ENCODE data around the gene RASSF3. TPM values are rescaled to one million over a fixed set of nuclear protein-coding genes. Genes with fewer than 3 reads are reported as not detected.

Gene RASSF3
- total RNA-seq, 2 experiments from 2014 or later: 81.3 to 83.7 TPM

- H3K27ac Mint-ChIP-seq: peak overlapping the region; percentile 17
- H3K4me3 Mint-ChIP-seq: no peak overlapping the region
- DNase-seq: no peak
- ChIA-PET POLR2A (interaction anchor here (1.0 to 2.6 kb wide), 2 partner anchors 11 to 81 kb away, joined by 3 to 8 read pairs; partner anchors contain the start of gene RASSF3), CTCF (interaction anchor here (0.6 to 5.3 kb wide), 6 partner anchors 13 to 1678 kb away, joined by 3 to 20 read pairs (median 4); no protein-coding TSS in a partner anchor)
- H3K27me3 Mint-ChIP-seq: no peaks in the 10 kb centered on the region
- H3K36me3 Mint-ChIP-seq (ENCODE audit: low read depth): peaks cover 68% of the 10 kb centered on the region
- peaks cover 67% of the 10 kb centered on the region for H3K4me1 Mint-ChIP-seq
- no peaks in the 10 kb centered on the region for H3K9me3 Mint-ChIP-seq
These were observed 81.7 kb downstream of the RASSF3 start for GRCh38 chr12:64691795-64692583.

GRCh38 chr12:64694130-64695040 is 84.1 kb downstream of the RASSF3 start:
- ChIA-PET CTCF (interaction anchor here (0.7 to 5.6 kb wide), 8 partner anchors 13 to 145 kb away, joined by 3 to 118 read pairs (median 4); no protein-coding TSS in a partner anchor), POLR2A (interaction anchor here (1.0 to 3.3 kb wide), 8 partner anchors 9 to 124 kb away, joined by 3 to 13 read pairs (median 5); no protein-coding TSS in a partner anchor)
- H3K27ac Mint-ChIP-seq: peak overlapping the region; percentile 27
- H3K36me3 Mint-ChIP-seq (ENCODE audit: low read depth): peaks cover 54% of the 10 kb centered on the region
- H3K4me1 Mint-ChIP-seq: peaks cover 57% of the 10 kb centered on the region
- no peaks in the 10 kb centered on the region for H3K9me3 Mint-ChIP-seq
- H3K4me3 Mint-ChIP-seq: no peak overlapping the region
- H3K27me3 Mint-ChIP-seq: no peaks in the 10 kb centered on the region
- no peak for DNase-seq

- no peak overlapping the region for H3K4me3 Mint-ChIP-seq
- no peaks in the 10 kb centered on the region for H3K27me3 Mint-ChIP-seq
- POLR2A ChIA-PET: interaction anchor here (0.8 to 3.3 kb wide), 8 partner anchors 11 to 96 kb away, joined by 3 to 13 read pairs (median 6); no protein-coding TSS in a partner anchor
- no peak for DNase-seq
- H3K9me3 Mint-ChIP-seq: no peaks in the 10 kb centered on the region
- H3K27ac Mint-ChIP-seq: peak overlapping the region; percentile 40
- peaks cover 61% of the 10 kb centered on the region for H3K36me3 Mint-ChIP-seq (ENCODE audit: low read depth)
- H3K4me1 Mint-ChIP-seq: peaks cover 64% of the 10 kb centered on the region
- CTCF ChIA-PET: interaction anchor here (1.0 to 5.6 kb wide), 8 partner anchors 14 to 146 kb away, joined by 3 to 118 read pairs (median 8); no protein-coding TSS in a partner anchor
These were observed 85.3 kb downstream of the RASSF3 start for GRCh38 chr12:64695550-64695949.

GRCh38 chr12:64696080-64696741 is 85.9 kb downstream of the RASSF3 start:
- Mint-ChIP-seq H3K27ac (peak overlapping the region; percentile 7), H3K4me1 (peaks cover 69% of the 10 kb centered on the region), H3K9me3 (no peaks in the 10 kb centered on the region), H3K27me3 (no peaks in the 10 kb centered on the region), H3K4me3 (no peak overlapping the region), H3K36me3 (ENCODE audit: low read depth) (peaks cover 67% of the 10 kb centered on the region)
- CTCF ChIA-PET: interaction anchor here (0.6 to 5.6 kb wide), 13 partner anchors 10 to 224 kb away, joined by 3 to 118 read pairs (median 7); no protein-coding TSS in a partner anchor
- POLR2A ChIA-PET: interaction anchor here (0.8 to 3.3 kb wide), 7 partner anchors 11 to 148 kb away, joined by 3 to 13 read pairs (median 5); no protein-coding TSS in a partner anchor
- DNase-seq: no peak

- ChIA-PET POLR2A (interaction anchor here (1.2 to 2.0 kb wide), 2 partner anchors 16 to 20 kb away, joined by 5 to 7 read pairs; no protein-coding TSS in a partner anchor), CTCF (interaction anchor here (1.0 to 5.6 kb wide), 2 partner anchors 15 to 150 kb away, joined by 4 to 118 read pairs; no protein-coding TSS in a partner anchor)
- no peak for DNase-seq
- Mint-ChIP-seq H3K4me1 (peaks cover 53% of the 10 kb centered on the region), H3K27ac (no peak overlapping the region), H3K27me3 (no peaks in the 10 kb centered on the region), H3K4me3 (no peak overlapping the region), H3K36me3 (ENCODE audit: low read depth) (peaks cover 47% of the 10 kb centered on the region), H3K9me3 (no peaks in the 10 kb centered on the region)
These were observed 89.3 kb downstream of the RASSF3 start for GRCh38 chr12:64699504-64700115.

- Mint-ChIP-seq H3K27ac (peak overlapping the region; percentile 69), H3K9me3 (no peaks in the 10 kb centered on the region), H3K4me1 (peaks cover 47% of the 10 kb centered on the region), H3K4me3 (no peak overlapping the region), H3K36me3 (ENCODE audit: low read depth) (peaks cover 40% of the 10 kb centered on the region), H3K27me3 (no peaks in the 10 kb centered on the region)
- DNase-seq: no peak
- CTCF ChIA-PET: interaction anchor here (0.6 to 1.5 kb wide), 4 partner anchors 10 to 151 kb away, joined by 3 to 16 read pairs (median 4); no protein-coding TSS in a partner anchor
- POLR2A ChIA-PET: interaction anchor here (0.6 to 2.0 kb wide), 7 partner anchors 15 to 141 kb away, joined by 3 to 7 read pairs (median 3); no protein-coding TSS in a partner anchor
These were observed 90.2 kb downstream of the RASSF3 start for GRCh38 chr12:64700532-64700931.

GRCh38 chr12:64701283-64701682 is 91.0 kb downstream of the RASSF3 start:
- ChIA-PET CTCF (interaction anchor here (0.6 to 1.5 kb wide), 5 partner anchors 11 to 151 kb away, joined by 3 to 16 read pairs (median 4); no protein-coding TSS in a partner anchor), POLR2A (interaction anchor here (0.6 to 2.0 kb wide), 4 partner anchors 15 to 92 kb away, joined by 3 to 7 read pairs (median 4); no protein-coding TSS in a partner anchor)
- H3K4me3 Mint-ChIP-seq: no peak overlapping the region
- no peak for DNase-seq
- peaks cover 39% of the 10 kb centered on the region for H3K4me1 Mint-ChIP-seq
- no peaks in the 10 kb centered on the region for H3K27me3 Mint-ChIP-seq
- no peaks in the 10 kb centered on the region for H3K9me3 Mint-ChIP-seq
- peaks cover 37% of the 10 kb centered on the region for H3K36me3 Mint-ChIP-seq (ENCODE audit: low read depth)
- H3K27ac Mint-ChIP-seq: peak overlapping the region; percentile 69

GRCh38 chr12:64706306-64706705 is 96.0 kb downstream of the RASSF3 start:
- Mint-ChIP-seq H3K36me3 (ENCODE audit: low read depth) (peaks cover 13% of the 10 kb centered on the region), H3K4me3 (no peak overlapping the region), H3K9me3 (no peaks in the 10 kb centered on the region), H3K27ac (no peak overlapping the region), H3K4me1 (peaks cover 6% of the 10 kb centered on the region), H3K27me3 (no peaks in the 10 kb centered on the region)
- ChIA-PET CTCF (interaction anchor here (0.7 to 3.2 kb wide), 4 partner anchors 8 to 157 kb away, joined by 3 to 10 read pairs (median 4); no protein-coding TSS in a partner anchor), POLR2A (interaction anchor here (1.0 to 1.4 kb wide), 3 partner anchors 9 to 247 kb away, joined by 3 to 4 read pairs (median 3); no protein-coding TSS in a partner anchor)
- no peak for DNase-seq

GRCh38 chr12:64706857-64707256 is 96.6 kb downstream of the RASSF3 start:
- Mint-ChIP-seq H3K4me1 (peaks cover 3% of the 10 kb centered on the region), H3K27me3 (no peaks in the 10 kb centered on the region), H3K27ac (no peak overlapping the region), H3K9me3 (no peaks in the 10 kb centered on the region), H3K36me3 (ENCODE audit: low read depth) (peaks cover 14% of the 10 kb centered on the region), H3K4me3 (no peak overlapping the region)
- no peak for DNase-seq
- ChIA-PET POLR2A (interaction anchor here (1.0 to 1.4 kb wide), 3 partner anchors 9 to 248 kb away, joined by 3 to 4 read pairs (median 3); no protein-coding TSS in a partner anchor), CTCF (interaction anchor here (0.8 to 3.2 kb wide), 3 partner anchors 9 to 157 kb away, joined by 3 to 10 read pairs (median 5); no protein-coding TSS in a partner anchor)

- POLR2A ChIA-PET: interaction anchor here (1.0 to 1.4 kb wide), 4 partner anchors 9 to 248 kb away, joined by 3 to 4 read pairs (median 3); no protein-coding TSS in a partner anchor
- no peaks in the 10 kb centered on the region for H3K9me3 Mint-ChIP-seq
- H3K27ac Mint-ChIP-seq: no peak overlapping the region
- no peak overlapping the region for H3K4me3 Mint-ChIP-seq
- CTCF ChIA-PET: interaction anchor here (1.6 to 3.2 kb wide), 2 partner anchors 9 to 158 kb away, joined by 5 to 10 read pairs; no protein-coding TSS in a partner anchor
- no peaks in the 10 kb centered on the region for H3K27me3 Mint-ChIP-seq
- no peak for DNase-seq
- peaks cover 12% of the 10 kb centered on the region for H3K36me3 Mint-ChIP-seq (ENCODE audit: low read depth)
- no peaks in the 10 kb centered on the region for H3K4me1 Mint-ChIP-seq
These were observed 97.1 kb downstream of the RASSF3 start for GRCh38 chr12:64707362-64707761.

- Mint-ChIP-seq H3K4me1 (peaks cover 2% of the 10 kb centered on the region), H3K9me3 (no peaks in the 10 kb centered on the region), H3K36me3 (ENCODE audit: low read depth) (peaks cover 16% of the 10 kb centered on the region), H3K4me3 (no peak overlapping the region), H3K27me3 (no peaks in the 10 kb centered on the region), H3K27ac (no peak overlapping the region)
- ChIA-PET CTCF (interaction anchor here (1.2 to 3.2 kb wide), 2 partner anchors 10 to 159 kb away, joined by 4 to 10 read pairs; no protein-coding TSS in a partner anchor), POLR2A (interaction anchor here (1.2 kb wide), 1 partner anchor 10 kb away, joined by 3 read pairs; no protein-coding TSS in a partner anchor)
- no peak for DNase-seq
These were observed 97.6 kb downstream of the RASSF3 start for GRCh38 chr12:64707926-64708325.

Measured in activated CD4-positive, alpha-beta memory T cell treated with anti-CD3 and anti-CD28 coated beads, Interleukin-2, amount 10 ng/mL, durations not matched to agents 7 days and 5 days (primary cell).